DND-41 (cell line): ENCODE measurements around the gene CNTFR.

Experiments
- ATAC-seq: fragments of 200-7000 bp; cut with Tn5 transposase; 3 replicates; pipeline ENCODE4 v1.9.1; 2021; ENCODE audit warnings: low read depth; ENCODE audit not compliant: insufficient read depth
- DNase-seq: peaks from one replicate; pipeline ENCODE4 v3.0.0-alpha.2; 2020
- H2AFZ ChIP-seq: 2 replicates; pipeline ENCODE4 v1.6.0; 2012; ENCODE audit warnings: low read depth, low read length
- H3K27ac ChIP-seq: 2 replicates; pipeline ENCODE4 v1.5.1; 2012; ENCODE audit warnings: low read length, inconsistent platforms
- H3K27me3 ChIP-seq: fragments of 200-600 bp; sonication (generic); 2 replicates; pipeline ENCODE4 v1.6.0; 2012; ENCODE audit warnings: low read length, mild to moderate bottlenecking, inconsistent platforms; ENCODE audit not compliant: insufficient read depth, poor library complexity
- H3K36me3 ChIP-seq: 2 replicates; pipeline ENCODE4 v1.5.1; 2012; ENCODE audit warnings: low read length, inconsistent platforms; ENCODE audit not compliant: insufficient read depth
- H3K4me1 ChIP-seq: 2 replicates; pipeline ENCODE4 v1.5.1; 2012; ENCODE audit warnings: mild to moderate bottlenecking, low read length; ENCODE audit not compliant: insufficient read depth
- H3K4me2 ChIP-seq: 2 replicates; pipeline ENCODE4 v1.6.0; 2012; ENCODE audit warnings: mild to moderate bottlenecking, moderate library complexity, low read length, inconsistent platforms; ENCODE audit not compliant: insufficient read depth
- H3K4me3 ChIP-seq, 2 experiments: fragments of 200-600 bp in 1 of 2; shearing (Covaris generic) in 1 of 2; 2 replicates each; pipeline ENCODE4 v1.5.1; 2012 to 2016; ENCODE audit warnings: inconsistent platforms in 2 of 2, low read length in 2 of 2, mild to moderate bottlenecking in 2 of 2, low read depth in 1 of 2, moderate library complexity in 1 of 2
- H3K79me2 ChIP-seq: 2 replicates; pipeline ENCODE4 v1.6.0; 2012; ENCODE audit warnings: low read length, inconsistent platforms; ENCODE audit not compliant: insufficient read depth
- H3K9ac ChIP-seq: 2 replicates; pipeline ENCODE4 v1.6.0; 2012; ENCODE audit warnings: low read depth, mild to moderate bottlenecking, inconsistent platforms, low read length, moderate library complexity
- H3K9me3 ChIP-seq: 2 replicates; pipeline ENCODE4 v1.5.1; 2012; ENCODE audit warnings: low read length, moderate library complexity, mild to moderate bottlenecking, inconsistent platforms; ENCODE audit not compliant: insufficient read depth, severe bottlenecking
- H4K20me1 ChIP-seq: 2 replicates; pipeline ENCODE4 v1.6.0; 2012; ENCODE audit warnings: low read length; ENCODE audit not compliant: insufficient read depth
- EZH2 ChIP-seq: IDR thresholded peaks from 3 replicates; pipeline ENCODE4 v1.6.1; 2012; ENCODE audit warnings: borderline replicate concordance, low read depth, mild to moderate bottlenecking, moderate library complexity, low read length, inconsistent platforms; ENCODE audit not compliant: severe bottlenecking
- TF ChIP-seq, protein P1 (sequence below): IDR thresholded peaks from 2 replicates; pipeline ENCODE4 v1.5.1; 2012; ENCODE audit warnings: borderline replicate concordance, low read length, moderate library complexity, mild to moderate bottlenecking; ENCODE audit not compliant: poor library complexity, severe bottlenecking; ENCODE audit errors: extremely low read depth

Gene CNTFR

DNA sequence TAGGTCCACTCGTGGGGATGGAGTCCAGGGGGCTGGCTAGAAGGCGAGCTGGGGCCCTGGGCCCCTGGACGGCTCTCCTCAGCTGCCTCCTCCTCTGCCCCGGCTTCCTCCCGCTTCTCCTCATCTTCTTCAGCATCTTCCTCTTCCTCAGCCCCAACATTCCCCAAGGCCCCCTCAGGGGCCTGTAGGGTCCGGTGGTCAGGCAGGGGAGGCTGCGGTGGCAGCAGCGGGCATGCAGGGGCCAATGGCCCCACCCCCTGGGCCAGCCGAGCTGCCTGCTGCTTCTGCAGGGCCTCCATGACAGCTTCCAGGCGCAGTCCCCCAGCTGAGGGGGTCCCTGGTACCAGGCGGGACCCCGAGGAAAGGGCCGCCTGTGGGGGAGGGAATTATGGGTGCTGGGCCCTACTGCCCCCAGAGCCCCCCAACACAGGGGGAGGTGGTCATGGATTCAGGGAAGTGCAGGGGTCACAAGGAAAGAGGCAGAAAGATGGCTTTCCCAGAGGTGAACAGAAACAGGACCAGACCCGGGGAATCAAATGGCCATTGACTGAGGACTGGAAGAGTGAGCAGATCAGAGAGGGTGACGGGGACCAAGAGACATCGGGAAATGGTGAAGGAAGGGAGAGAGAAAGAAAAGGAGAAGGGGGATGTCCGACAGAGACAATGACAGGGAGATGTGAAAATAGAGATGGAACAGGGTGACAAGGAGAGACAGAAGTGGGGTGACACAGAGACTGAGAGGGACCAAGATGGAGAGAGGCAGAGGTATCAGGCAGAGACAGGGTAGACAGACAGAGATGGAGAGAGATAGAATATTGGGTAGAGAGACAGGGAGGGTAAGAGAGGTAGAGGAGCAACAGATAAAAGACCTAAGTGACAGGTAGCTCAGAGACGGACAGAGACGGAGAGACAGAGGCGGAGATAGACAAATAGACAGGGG lies 38.5 kb upstream of the CNTFR start:
- Histone ChIP-seq H3K27ac (no peak overlapping the region), H4K20me1 (no peaks in the 10 kb centered on the region), H3K9ac (no peak overlapping the region), H3K4me1 (no peaks in the 10 kb centered on the region), H3K36me3 (no peaks in the 10 kb centered on the region), H2AFZ (no peak overlapping the region), H3K9me3 (no peaks in the 10 kb centered on the region), H3K4me3 (no peak overlapping the region), H3K27me3 (peaks cover 25% of the 10 kb centered on the region), H3K4me2 (no peak overlapping the region), H3K79me2 (no peaks in the 10 kb centered on the region)
- DNase-seq (no peak), ATAC-seq (no peak)
- no peak for TF ChIP-seq EZH2
- TF ChIP-seq, protein P1, sequence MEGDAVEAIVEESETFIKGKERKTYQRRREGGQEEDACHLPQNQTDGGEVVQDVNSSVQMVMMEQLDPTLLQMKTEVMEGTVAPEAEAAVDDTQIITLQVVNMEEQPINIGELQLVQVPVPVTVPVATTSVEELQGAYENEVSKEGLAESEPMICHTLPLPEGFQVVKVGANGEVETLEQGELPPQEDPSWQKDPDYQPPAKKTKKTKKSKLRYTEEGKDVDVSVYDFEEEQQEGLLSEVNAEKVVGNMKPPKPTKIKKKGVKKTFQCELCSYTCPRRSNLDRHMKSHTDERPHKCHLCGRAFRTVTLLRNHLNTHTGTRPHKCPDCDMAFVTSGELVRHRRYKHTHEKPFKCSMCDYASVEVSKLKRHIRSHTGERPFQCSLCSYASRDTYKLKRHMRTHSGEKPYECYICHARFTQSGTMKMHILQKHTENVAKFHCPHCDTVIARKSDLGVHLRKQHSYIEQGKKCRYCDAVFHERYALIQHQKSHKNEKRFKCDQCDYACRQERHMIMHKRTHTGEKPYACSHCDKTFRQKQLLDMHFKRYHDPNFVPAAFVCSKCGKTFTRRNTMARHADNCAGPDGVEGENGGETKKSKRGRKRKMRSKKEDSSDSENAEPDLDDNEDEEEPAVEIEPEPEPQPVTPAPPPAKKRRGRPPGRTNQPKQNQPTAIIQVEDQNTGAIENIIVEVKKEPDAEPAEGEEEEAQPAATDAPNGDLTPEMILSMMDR, result no peak

DNA sequence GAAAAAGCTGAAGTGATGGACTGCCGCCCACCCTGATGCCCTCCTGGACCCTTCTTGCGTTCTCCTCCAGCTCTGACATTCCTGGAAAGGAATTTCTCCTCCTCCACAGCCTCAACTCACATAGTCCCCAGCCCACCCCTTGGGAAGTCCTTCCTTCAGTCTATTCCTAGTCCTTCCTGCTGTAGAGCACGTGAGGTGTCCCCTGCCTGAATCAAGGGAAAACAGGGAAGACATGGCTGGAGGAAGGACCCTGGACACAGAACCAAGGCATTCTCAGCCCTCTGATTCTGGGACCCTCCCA lies 35.6 kb upstream of the CNTFR start:
- Histone ChIP-seq H3K36me3 (no peaks in the 10 kb centered on the region), H3K9ac (no peak overlapping the region), H2AFZ (no peak overlapping the region), H4K20me1 (no peaks in the 10 kb centered on the region), H3K9me3 (peaks cover 4% of the 10 kb centered on the region), H3K4me3 (no peak overlapping the region), H3K27me3 (peaks cover 22% of the 10 kb centered on the region), H3K4me1 (peaks cover 7% of the 10 kb centered on the region), H3K27ac (no peak overlapping the region), H3K4me2 (no peak overlapping the region), H3K79me2 (peaks cover 1% of the 10 kb centered on the region)
- DNase-seq, result no peak
- no peak for ATAC-seq
- no peak for TF ChIP-seq EZH2
- TF ChIP-seq, protein P1, result no peak

DNA sequence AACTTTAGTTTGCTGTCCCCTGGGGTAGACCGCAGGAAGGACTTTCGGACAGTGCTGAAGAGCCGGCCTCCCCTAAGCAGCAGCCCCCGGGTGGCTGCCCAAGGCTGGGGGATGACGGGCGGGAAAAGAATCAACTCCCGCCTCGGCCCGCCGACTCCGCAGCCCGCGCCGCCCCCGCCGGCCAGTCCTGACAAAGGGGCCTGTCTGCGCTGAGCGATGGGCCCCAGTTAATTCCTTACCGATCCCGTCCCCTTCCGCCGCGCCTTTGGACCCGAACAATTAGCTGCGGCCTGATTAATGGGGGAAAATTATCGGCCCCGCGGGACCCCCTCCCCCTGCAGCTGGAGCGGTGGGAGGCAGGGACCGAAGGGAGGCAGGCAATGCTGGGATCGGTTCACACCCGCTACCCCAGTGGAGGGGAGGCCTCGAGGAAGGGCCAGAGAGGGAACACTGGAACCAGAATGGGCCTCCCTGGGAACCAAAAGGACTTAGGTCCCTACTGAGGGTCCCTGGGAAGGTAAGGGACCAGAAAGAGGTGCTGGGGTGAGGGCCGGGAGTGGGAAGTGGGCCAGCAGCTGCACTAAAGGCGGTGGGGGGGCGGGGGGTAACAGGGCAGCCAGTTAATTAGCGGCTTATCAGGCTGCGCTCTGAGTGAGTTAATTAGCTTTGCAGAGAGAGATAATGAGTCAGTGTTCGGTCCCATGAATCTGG lies 35.1 kb upstream of the CNTFR start:
- H4K20me1 ChIP-seq, result no peaks in the 10 kb centered on the region
- H3K4me3 ChIP-seq, result no peak overlapping the region
- peaks cover 6% of the 10 kb centered on the region for H3K79me2 ChIP-seq
- peaks cover 4% of the 10 kb centered on the region for H3K9me3 ChIP-seq
- DNase-seq (no peak), ATAC-seq (no peak)
- no peak overlapping the region for H3K27ac ChIP-seq
- no peak overlapping the region for H3K9ac ChIP-seq
- no peak overlapping the region for H2AFZ ChIP-seq
- H3K36me3 ChIP-seq, result no peaks in the 10 kb centered on the region
- no peak overlapping the region for H3K4me2 ChIP-seq
- H3K27me3 ChIP-seq, result peaks cover 20% of the 10 kb centered on the region
- TF ChIP-seq, protein P1, result no peak
- no peak for TF ChIP-seq EZH2
- peaks cover 10% of the 10 kb centered on the region for H3K4me1 ChIP-seq
